Uterus (tissue), 4 donors: Measurements from ENCODE around the gene OPN5. TPM values are rescaled to one million over a fixed set of nuclear protein-coding genes. Genes with fewer than 3 reads are reported as not detected.

Source experiments
- DNase-seq, 2 donors: peaks; one replicate each; pipeline ENCODE4 v3.0.0-alpha.2; 2019 to 2020
- H3K27ac ChIP-seq, 2 donors: fragments of 200-600 bp; sonication (generic); 1 replicate in 1 of 2; 2 replicates in 1 of 2; pipeline ENCODE4 v1.5.1; 2016 to 2018
- H3K27me3 ChIP-seq, 2 donors: fragments of 200-600 bp; sonication (generic); one replicate each; pipeline ENCODE4 v1.5.1; 2018 to 2019; ENCODE audit warnings: control low read depth in 1 of 2
- H3K36me3 ChIP-seq, 2 donors: fragments of 200-600 bp; sonication (generic); one replicate each; pipeline ENCODE4 v1.5.1; 2019; ENCODE audit warnings: control low read depth in 1 of 2
- H3K4me1 ChIP-seq, 2 donors: fragments of 200-600 bp; sonication (generic); one replicate each; pipeline ENCODE4 v1.5.1; 2018 to 2019; ENCODE audit warnings: control low read depth in 1 of 2
- H3K4me3 ChIP-seq, 2 donors: fragments of 200-600 bp; sonication (generic); 1 replicate in 1 of 2; 2 replicates in 1 of 2; pipeline ENCODE4 v1.5.1; 2018 to 2019; ENCODE audit warnings: mild to moderate bottlenecking in 1 of 2
- H3K9me3 ChIP-seq, 2 donors: fragments of 200-600 bp; sonication (generic); one replicate each; pipeline ENCODE4 v1.5.1; 2019; ENCODE audit warnings: control low read depth in 1 of 2
- POLR2A ChIP-seq, 2 donors: fragments of 450-650 bp; IDR thresholded peaks; one replicate each; pipeline ENCODE4 v1.6.1; 2016; ENCODE audit warnings: antibody characterized with exemption in 2 of 2, mild to moderate bottlenecking in 1 of 2, moderate library complexity in 1 of 2
- intact Hi-C: fragments of 100-400 bp; cut with DNase I; formaldehyde crosslinking; loops from one replicate; pipeline ENCODE4 v1.15.1; 2023; ENCODE audit warnings: low total_unique reads
- total RNA-seq, 4 donors: library from RNA; depleted of rRNA in 3 of 4; stranded (reverse); fragments of >200 nt in 3 of 4; gene quantifications; one replicate each; pipeline versions ENCODE4 v1.1.0 to v1.2.4, GENCODE V29; 2014 to 2023
- TF ChIP-seq, protein P1 (sequence below), 4 experiments: fragments of 200-600 bp in 2 of 4; fragments of 450-650 bp in 2 of 4; sonication (generic) in 2 of 4; IDR thresholded peaks; one replicate each; pipeline ENCODE4 v1.5.1; 2016 to 2019; ENCODE audit warnings: antibody characterized with exemption in 4 of 4, mild to moderate bottlenecking in 2 of 4, moderate library complexity in 1 of 4
- donor health status: DM: yes; HTN: yes; CAD: no.

Gene OPN5, protein sequence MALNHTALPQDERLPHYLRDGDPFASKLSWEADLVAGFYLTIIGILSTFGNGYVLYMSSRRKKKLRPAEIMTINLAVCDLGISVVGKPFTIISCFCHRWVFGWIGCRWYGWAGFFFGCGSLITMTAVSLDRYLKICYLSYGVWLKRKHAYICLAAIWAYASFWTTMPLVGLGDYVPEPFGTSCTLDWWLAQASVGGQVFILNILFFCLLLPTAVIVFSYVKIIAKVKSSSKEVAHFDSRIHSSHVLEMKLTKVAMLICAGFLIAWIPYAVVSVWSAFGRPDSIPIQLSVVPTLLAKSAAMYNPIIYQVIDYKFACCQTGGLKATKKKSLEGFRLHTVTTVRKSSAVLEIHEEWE
- not detected for total RNA-seq

DNA sequence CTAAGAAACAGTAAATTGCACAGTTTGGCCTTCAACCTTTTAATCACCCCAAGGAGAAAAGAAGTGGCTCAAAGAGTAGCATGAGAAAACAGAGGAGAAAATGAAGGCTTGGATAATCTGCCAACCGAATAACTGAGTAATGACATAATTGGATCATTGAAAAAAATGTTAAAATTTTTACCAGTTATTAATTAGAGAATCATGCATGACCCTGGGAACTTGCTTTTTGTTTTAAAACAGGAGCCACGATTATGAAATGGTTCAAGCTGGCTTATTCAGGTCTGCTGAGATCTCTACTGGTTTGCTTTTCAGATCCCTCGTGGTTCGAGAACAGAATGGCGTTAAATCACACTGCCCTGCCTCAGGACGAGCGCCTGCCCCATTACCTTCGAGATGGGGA lies at the start of gene OPN5:
Gene OPN5, plus strand, starts transcription at position 301 of the 400 bp plus-strand sequence. Its CDS starts 35 bp downstream, at position 336.
- H3K27ac ChIP-seq = no peak within 1 kb of the TSS
- TF ChIP-seq, protein P1, sequence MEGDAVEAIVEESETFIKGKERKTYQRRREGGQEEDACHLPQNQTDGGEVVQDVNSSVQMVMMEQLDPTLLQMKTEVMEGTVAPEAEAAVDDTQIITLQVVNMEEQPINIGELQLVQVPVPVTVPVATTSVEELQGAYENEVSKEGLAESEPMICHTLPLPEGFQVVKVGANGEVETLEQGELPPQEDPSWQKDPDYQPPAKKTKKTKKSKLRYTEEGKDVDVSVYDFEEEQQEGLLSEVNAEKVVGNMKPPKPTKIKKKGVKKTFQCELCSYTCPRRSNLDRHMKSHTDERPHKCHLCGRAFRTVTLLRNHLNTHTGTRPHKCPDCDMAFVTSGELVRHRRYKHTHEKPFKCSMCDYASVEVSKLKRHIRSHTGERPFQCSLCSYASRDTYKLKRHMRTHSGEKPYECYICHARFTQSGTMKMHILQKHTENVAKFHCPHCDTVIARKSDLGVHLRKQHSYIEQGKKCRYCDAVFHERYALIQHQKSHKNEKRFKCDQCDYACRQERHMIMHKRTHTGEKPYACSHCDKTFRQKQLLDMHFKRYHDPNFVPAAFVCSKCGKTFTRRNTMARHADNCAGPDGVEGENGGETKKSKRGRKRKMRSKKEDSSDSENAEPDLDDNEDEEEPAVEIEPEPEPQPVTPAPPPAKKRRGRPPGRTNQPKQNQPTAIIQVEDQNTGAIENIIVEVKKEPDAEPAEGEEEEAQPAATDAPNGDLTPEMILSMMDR (IDR thresholded peaks at IDR 0.05) = no peak
- no peak for TF ChIP-seq POLR2A (IDR thresholded peaks at IDR 0.05)
- intact Hi-C loops = no loop called here
- no peak within 1 kb of the TSS for H3K4me3 ChIP-seq
- H3K36me3 ChIP-seq = no peaks in the 10 kb centered on the region
- no peaks in the 10 kb centered on the region for H3K4me1 ChIP-seq
- no peaks in the 10 kb centered on the region for H3K9me3 ChIP-seq
- no peaks in the 10 kb centered on the region for H3K27me3 ChIP-seq
- no peak for DNase-seq

GRCh38 chr6:47733879-47734558 lies 47.8 kb upstream of the OPN5 start:
- Histone ChIP-seq H3K4me1 (no peaks in the 10 kb centered on the region), H3K36me3 (no peaks in the 10 kb centered on the region), H3K27ac (no peak overlapping the region), H3K9me3 (no peaks in the 10 kb centered on the region), H3K27me3 (no peaks in the 10 kb centered on the region), H3K4me3 (no peak overlapping the region)
- no peak for DNase-seq
- no peak for TF ChIP-seq POLR2A (IDR thresholded peaks at IDR 0.05)
- TF ChIP-seq, protein P1 (IDR thresholded peaks at IDR 0.05) = peak in 3 of 4 experiments; percentile 11 to 34 (median 26)
- intact Hi-C loops = no loop called here

- no peak for TF ChIP-seq POLR2A (IDR thresholded peaks at IDR 0.05)
- TF ChIP-seq, protein P1 (IDR thresholded peaks at IDR 0.05) = no peak
- intact Hi-C loops = no loop called here
Observed at GRCh38 chr6:47734831-47735481, 46.9 kb upstream of the OPN5 start.

GRCh38 chr6:47736083-47736700 lies 45.6 kb upstream of the OPN5 start:
- H3K4me3 ChIP-seq = no peak overlapping the region
- intact Hi-C loops = no loop called here
- H3K27ac ChIP-seq = no peak overlapping the region
- no peak for TF ChIP-seq POLR2A (IDR thresholded peaks at IDR 0.05)
- no peaks in the 10 kb centered on the region for H3K4me1 ChIP-seq
- no peaks in the 10 kb centered on the region for H3K9me3 ChIP-seq
- H3K36me3 ChIP-seq = no peaks in the 10 kb centered on the region
- no peak for DNase-seq
- no peaks in the 10 kb centered on the region for H3K27me3 ChIP-seq

More at GRCh38 chr6:47734831-47735481, 46.9 kb upstream of the OPN5 start:
- Histone ChIP-seq H3K9me3 (no peaks in the 10 kb centered on the region), H3K4me3 (no peak overlapping the region), H3K27me3 (no peaks in the 10 kb centered on the region), H3K27ac (no peak overlapping the region), H3K4me1 (no peaks in the 10 kb centered on the region), H3K36me3 (no peaks in the 10 kb centered on the region)
- DNase-seq = no peak

DNA sequence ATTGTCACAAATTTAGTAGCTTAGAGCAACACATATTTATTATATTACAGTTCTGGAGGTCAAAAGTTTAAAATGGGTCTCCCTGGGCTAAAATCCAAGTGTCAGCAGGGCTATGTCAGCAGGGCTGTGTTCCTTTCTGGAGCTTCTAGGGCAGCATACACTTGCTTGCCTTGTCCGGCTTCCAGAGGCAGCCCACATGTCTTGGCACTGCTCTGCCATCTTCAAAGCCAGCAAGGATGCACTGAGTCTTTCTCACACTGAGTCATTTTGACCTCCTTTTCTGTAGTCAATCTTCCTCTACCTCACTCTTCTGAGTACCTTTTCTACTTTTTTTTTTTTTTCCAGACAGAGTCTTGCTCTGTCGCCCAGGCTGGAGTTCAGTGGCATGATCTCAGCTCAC lies 44.4 kb upstream of the OPN5 start:
- no peak overlapping the region for H3K27ac ChIP-seq
- no peaks in the 10 kb centered on the region for H3K36me3 ChIP-seq
- TF ChIP-seq, protein P1 (IDR thresholded peaks at IDR 0.05) = no peak
- no peak for TF ChIP-seq POLR2A (IDR thresholded peaks at IDR 0.05)
- no peaks in the 10 kb centered on the region for H3K9me3 ChIP-seq
- intact Hi-C loops = no loop called here
- H3K27me3 ChIP-seq = no peaks in the 10 kb centered on the region
- no peak for DNase-seq
- H3K4me3 ChIP-seq = no peak overlapping the region
- no peaks in the 10 kb centered on the region for H3K4me1 ChIP-seq
